NOMO-1 treated with DMSO at 0.1 percent for 48 hours (cell line): ENCODE data around the gene FGD4.
A peak's percentile ranks its signal among the peaks of the same experiment; 100 is the strongest.
"Not testable (repeated sequence)": the region's sequence is repeated elsewhere in the genome, so short reads cannot be mapped to it uniquely, and the experiment has no call there.

Experiments used
- DNase-seq: peaks from one replicate; lab custom pipeline; 2025; ENCODE audit not compliant: unreplicated experiment; lab: John Stamatoyannopoulos, UW

Gene FGD4

GRCh38 chr12:32548691-32549281 is 149.4 kb downstream of the FGD4 start:
- DNase-seq, result no peak

GRCh38 chr12:32549675-32550079 is 150.3 kb downstream of the FGD4 start:
- no peak for DNase-seq

GRCh38 chr12:32551058-32551457 is 151.7 kb downstream of the FGD4 start:
- no peak for DNase-seq

GRCh38 chr12:32558903-32559302 is 159.5 kb downstream of the FGD4 start:
- DNase-seq, result peak; percentile 86

GRCh38 chr12:32559434-32559833 is 160.1 kb downstream of the FGD4 start:
- peak; percentile 12 for DNase-seq

GRCh38 chr12:32560520-32560919 is 161.2 kb downstream of the FGD4 start:
- DNase-seq, result no peak

- no peak for DNase-seq
Observed at GRCh38 chr12:32561931-32562341, 162.6 kb downstream of the FGD4 start.

GRCh38 chr12:32562413-32562812 is 163.1 kb downstream of the FGD4 start:
- DNase-seq, result not testable (repeated sequence)

GRCh38 chr12:32566663-32567295 is 167.4 kb downstream of the FGD4 start:
- no peak for DNase-seq

- no peak for DNase-seq
Observed at GRCh38 chr12:32567296-32567674, 167.9 kb downstream of the FGD4 start.

GRCh38 chr12:32568228-32568627 is 168.9 kb downstream of the FGD4 start:
- DNase-seq, result peak; percentile 15

GRCh38 chr12:32569259-32569658 is 169.9 kb downstream of the FGD4 start:
- DNase-seq, result no peak

GRCh38 chr12:32574585-32574984 is 175.2 kb downstream of the FGD4 start:
- no peak for DNase-seq

GRCh38 chr12:32577328-32577727 is 178.0 kb downstream of the FGD4 start:
- no peak for DNase-seq

- DNase-seq, result peak; percentile 44
Observed at GRCh38 chr12:32583534-32583933, 184.2 kb downstream of the FGD4 start.

GRCh38 chr12:32585680-32586079 is 186.3 kb downstream of the FGD4 start:
- DNase-seq, result no peak

GRCh38 chr12:32586390-32586789 is 187.0 kb downstream of the FGD4 start:
- peak; percentile 44 for DNase-seq

- peak; percentile 93 for DNase-seq
Observed at GRCh38 chr12:32587581-32588495, 188.5 kb downstream of the FGD4 start.

GRCh38 chr12:32588604-32589003 is 189.2 kb downstream of the FGD4 start:
- DNase-seq, result no peak

GRCh38 chr12:32589165-32589865 is 190.0 kb downstream of the FGD4 start:
- peak; percentile 93 for DNase-seq

GRCh38 chr12:32595251-32595650 is 195.9 kb downstream of the FGD4 start:
- DNase-seq, result no peak
